GM12873 (cell line): Measurements from ENCODE around the gene WDR64.

Experiments used
- CTCF ChIP-seq: IDR thresholded peaks from 2 replicates; pipeline ENCODE4 v1.5.1; 2012; ENCODE audit warnings: low read depth, mild to moderate bottlenecking, moderate library complexity, low read length, control low read depth; ENCODE audit not compliant: insufficient read depth; ENCODE audit errors: missing control alignments

Gene WDR64

GRCh38 chr1:241802863-241803262 is 150.8 kb downstream of the WDR64 start:
- TF ChIP-seq CTCF = no peak

- TF ChIP-seq CTCF = no peak
These were observed 156.2 kb downstream of the WDR64 start for GRCh38 chr1:241808265-241808664.

- TF ChIP-seq CTCF = no peak
These were observed 158.8 kb downstream of the WDR64 start for GRCh38 chr1:241810769-241811405.

- TF ChIP-seq CTCF = no peak
These were observed 161.8 kb downstream of the WDR64 start for GRCh38 chr1:241813768-241814320.

GRCh38 chr1:241816008-241816407 is 163.9 kb downstream of the WDR64 start:
- no peak for TF ChIP-seq CTCF

GRCh38 chr1:241817331-241817792 is 165.3 kb downstream of the WDR64 start:
- no peak for TF ChIP-seq CTCF

- no peak for TF ChIP-seq CTCF
These were observed 166.0 kb downstream of the WDR64 start for GRCh38 chr1:241817956-241818612.
